Right lobe of liver (tissue), 4 donors: ENCODE measurements around the gene OVCA2.
"Not testable (repeated sequence)": the region's sequence is repeated elsewhere in the genome, so short reads cannot be mapped to it uniquely, and the experiment has no call there.

Experiments
- POLR2A ChIP-seq: fragments of 450-650 bp; IDR thresholded peaks from one replicate; pipeline ENCODE4 v1.6.1; 2017; ENCODE audit warnings: antibody characterized with exemption, mild to moderate bottlenecking
- TF ChIP-seq, protein P1 (sequence below), 4 donors: fragments of 200-600 bp in 3 of 4; fragments of 450-650 bp in 1 of 4; IDR thresholded peaks; one replicate each; pipeline versions ENCODE4 v1.5.1 to v1.8.0; 2016 to 2022; ENCODE audit warnings: antibody characterized with exemption in 4 of 4, mild to moderate bottlenecking in 2 of 4
- donor health status: DM: no; HTN: no; CAD: no.
- donor health status: DM: no; HTN: no; CAD: no.
- donor health status: DM: no; HTN: yes; CAD: no.

DNA sequence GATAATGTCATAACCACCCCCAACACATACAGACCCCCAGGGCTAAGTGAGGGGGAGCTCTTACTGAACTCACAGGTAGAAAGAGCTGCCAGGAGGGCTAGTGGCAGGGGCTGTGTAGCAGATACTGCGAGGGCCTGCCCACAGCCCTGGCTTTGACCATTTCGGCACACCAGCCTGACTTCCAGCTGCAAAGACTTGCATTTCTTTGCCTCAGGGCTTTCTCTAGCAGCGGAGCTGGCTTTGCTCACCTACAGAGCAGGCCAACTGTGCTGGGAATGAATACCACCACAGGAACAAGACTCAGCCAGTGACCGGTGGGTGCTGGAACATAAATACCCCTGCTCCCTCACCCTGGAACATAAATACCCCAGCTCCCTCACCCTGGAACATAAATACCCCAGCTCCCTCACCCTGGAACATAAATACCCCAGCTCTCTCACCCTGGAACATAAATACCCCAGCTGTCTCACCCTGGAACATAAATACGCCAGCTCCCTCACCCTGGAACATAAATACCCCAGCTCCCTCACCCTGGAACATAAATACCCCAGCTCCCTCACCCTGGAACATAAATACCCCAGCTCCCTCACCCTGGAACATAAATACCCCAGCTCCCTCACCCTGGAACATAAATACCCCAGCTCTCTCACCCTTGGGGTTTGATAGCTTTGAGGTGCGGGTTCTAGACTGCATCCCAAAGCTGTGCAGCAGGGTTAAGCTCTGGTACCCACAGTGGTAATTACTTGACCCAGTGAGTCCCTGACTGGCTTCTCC lies 28.4 kb upstream of the OVCA2 start:
- TF ChIP-seq, protein P1, sequence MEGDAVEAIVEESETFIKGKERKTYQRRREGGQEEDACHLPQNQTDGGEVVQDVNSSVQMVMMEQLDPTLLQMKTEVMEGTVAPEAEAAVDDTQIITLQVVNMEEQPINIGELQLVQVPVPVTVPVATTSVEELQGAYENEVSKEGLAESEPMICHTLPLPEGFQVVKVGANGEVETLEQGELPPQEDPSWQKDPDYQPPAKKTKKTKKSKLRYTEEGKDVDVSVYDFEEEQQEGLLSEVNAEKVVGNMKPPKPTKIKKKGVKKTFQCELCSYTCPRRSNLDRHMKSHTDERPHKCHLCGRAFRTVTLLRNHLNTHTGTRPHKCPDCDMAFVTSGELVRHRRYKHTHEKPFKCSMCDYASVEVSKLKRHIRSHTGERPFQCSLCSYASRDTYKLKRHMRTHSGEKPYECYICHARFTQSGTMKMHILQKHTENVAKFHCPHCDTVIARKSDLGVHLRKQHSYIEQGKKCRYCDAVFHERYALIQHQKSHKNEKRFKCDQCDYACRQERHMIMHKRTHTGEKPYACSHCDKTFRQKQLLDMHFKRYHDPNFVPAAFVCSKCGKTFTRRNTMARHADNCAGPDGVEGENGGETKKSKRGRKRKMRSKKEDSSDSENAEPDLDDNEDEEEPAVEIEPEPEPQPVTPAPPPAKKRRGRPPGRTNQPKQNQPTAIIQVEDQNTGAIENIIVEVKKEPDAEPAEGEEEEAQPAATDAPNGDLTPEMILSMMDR (IDR thresholded peaks at IDR 0.05), result not testable (repeated sequence)
- not testable (repeated sequence) for TF ChIP-seq POLR2A
